Measurements from ENCODE around the gene MTCL1. TPM values are rescaled to one million over a fixed set of nuclear protein-coding genes. Genes with fewer than 3 reads are reported as not detected.

MTCL1 gene
- total RNA-seq, 1 donor from 2014 or later, result 59.3 TPM

DNA sequence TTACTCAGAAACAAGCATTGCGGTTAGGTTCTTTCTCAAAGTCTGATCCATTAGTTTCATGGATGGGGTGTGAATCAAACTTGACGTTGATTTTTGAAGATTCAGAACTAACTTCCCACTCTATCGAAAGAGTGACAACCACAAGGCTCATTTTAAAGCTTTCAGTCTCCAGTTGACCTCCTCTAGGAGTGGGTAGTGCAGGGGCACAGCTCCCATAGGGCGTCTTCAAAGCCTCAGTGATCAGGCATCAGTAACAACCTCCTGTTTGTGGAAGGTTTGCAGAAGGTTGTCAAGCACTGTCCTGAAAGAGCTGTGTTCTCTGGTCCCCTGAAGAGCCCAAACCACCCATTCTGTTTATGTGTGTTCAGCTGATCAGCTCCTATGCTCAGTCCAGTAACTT, 10.2 kb downstream of the MTCL1 start:
- no peaks in the 10 kb centered on the region for H3K9me3 ChIP-seq (ENCODE audit: insufficient read depth, low read depth, low read length)
- no peak overlapping the region for H3K9ac ChIP-seq (ENCODE audit: low read length)
- H3K36me3 Mint-ChIP-seq (ENCODE audit: low read depth, unreplicated experiment), result peaks cover 14% of the 10 kb centered on the region
- H3K9me3 Mint-ChIP-seq (ENCODE audit: unreplicated experiment), result peaks cover 2% of the 10 kb centered on the region
- H3K27ac ChIP-seq (ENCODE audit: low read depth, low read length), result no peak overlapping the region
- TF ChIP-seq EZH2 (IDR thresholded peaks at IDR 0.05; ENCODE audit: insufficient read depth, low read length), result no peak
- TF ChIP-seq, protein P1, sequence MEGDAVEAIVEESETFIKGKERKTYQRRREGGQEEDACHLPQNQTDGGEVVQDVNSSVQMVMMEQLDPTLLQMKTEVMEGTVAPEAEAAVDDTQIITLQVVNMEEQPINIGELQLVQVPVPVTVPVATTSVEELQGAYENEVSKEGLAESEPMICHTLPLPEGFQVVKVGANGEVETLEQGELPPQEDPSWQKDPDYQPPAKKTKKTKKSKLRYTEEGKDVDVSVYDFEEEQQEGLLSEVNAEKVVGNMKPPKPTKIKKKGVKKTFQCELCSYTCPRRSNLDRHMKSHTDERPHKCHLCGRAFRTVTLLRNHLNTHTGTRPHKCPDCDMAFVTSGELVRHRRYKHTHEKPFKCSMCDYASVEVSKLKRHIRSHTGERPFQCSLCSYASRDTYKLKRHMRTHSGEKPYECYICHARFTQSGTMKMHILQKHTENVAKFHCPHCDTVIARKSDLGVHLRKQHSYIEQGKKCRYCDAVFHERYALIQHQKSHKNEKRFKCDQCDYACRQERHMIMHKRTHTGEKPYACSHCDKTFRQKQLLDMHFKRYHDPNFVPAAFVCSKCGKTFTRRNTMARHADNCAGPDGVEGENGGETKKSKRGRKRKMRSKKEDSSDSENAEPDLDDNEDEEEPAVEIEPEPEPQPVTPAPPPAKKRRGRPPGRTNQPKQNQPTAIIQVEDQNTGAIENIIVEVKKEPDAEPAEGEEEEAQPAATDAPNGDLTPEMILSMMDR (IDR thresholded peaks at IDR 0.05; ENCODE audit: insufficient read depth, low read depth, low read length), result no peak
- H3K27me3 Mint-ChIP-seq (ENCODE audit: low read depth, unreplicated experiment), result no peaks in the 10 kb centered on the region
- H3K4me2 ChIP-seq (ENCODE audit: low read length), result no peak overlapping the region
- no peak for FAIRE-seq
- DNase-seq (ENCODE audit: low read depth), result no peak
- H3K4me3 Mint-ChIP-seq (ENCODE audit: unreplicated experiment), result no peak overlapping the region
- no peak overlapping the region for H3K27ac Mint-ChIP-seq (ENCODE audit: unreplicated experiment)
- H3K4me1 ChIP-seq (ENCODE audit: insufficient read depth, low read length), result peaks cover 3% of the 10 kb centered on the region
- H3K36me3 ChIP-seq (ENCODE audit: insufficient read depth, low read length), result peaks cover 22% of the 10 kb centered on the region
- H3K79me2 ChIP-seq (ENCODE audit: insufficient read depth, low read length), result peaks cover 83% of the 10 kb centered on the region
- no peak overlapping the region for H2AFZ ChIP-seq (ENCODE audit: low read depth, low read length)
- H3K4me3 ChIP-seq (ENCODE audit: insufficient read depth, low read depth, low read length), result no peak overlapping the region
- H3K27me3 ChIP-seq (ENCODE audit: insufficient read depth, low read length), result no peaks in the 10 kb centered on the region
- H4K20me1 ChIP-seq (ENCODE audit: insufficient read depth, low read length), result peaks cover 62% of the 10 kb centered on the region
- peaks cover 17% of the 10 kb centered on the region for H3K4me1 Mint-ChIP-seq (ENCODE audit: low read depth, unreplicated experiment)

DNA sequence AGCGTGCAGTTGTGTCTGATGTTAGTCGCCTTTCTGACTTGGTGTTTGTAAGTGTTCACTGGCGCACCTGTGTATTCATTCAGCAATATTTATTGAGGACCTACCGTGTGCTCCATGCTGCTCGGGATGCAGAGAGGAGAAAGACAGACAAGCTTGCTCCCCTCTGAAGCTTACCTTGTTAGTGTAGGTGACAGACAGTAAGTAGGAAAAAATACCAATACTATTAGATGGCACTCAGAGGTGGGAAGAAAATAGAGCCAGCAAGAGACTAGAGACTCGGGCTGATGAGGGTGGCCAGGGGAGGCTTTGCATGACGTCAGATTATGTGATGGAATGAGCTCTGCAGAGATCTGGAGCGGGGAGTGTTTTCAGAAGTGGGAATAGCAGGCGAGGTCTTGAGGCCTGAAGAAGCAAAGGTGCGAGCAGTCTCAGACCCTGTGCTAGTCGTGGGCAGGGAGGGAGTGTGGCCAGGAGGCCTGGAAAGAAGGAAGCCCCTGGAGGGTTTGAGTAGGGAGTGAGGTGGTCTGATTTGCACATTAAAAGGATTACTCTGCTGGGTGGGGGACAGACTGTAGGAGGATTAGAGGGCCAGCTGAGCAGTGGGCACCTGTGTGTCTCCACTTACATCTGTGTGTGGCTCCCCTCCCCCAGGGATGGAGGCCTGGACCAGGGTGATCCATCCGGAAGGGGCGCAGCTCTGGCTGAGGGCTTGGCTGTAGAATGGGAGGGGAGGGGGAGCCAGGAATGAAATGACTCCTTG, 11.8 kb downstream of the MTCL1 start:
- Histone ChIP-seq H3K27me3 (ENCODE audit: insufficient read depth, low read length) (no peaks in the 10 kb centered on the region), H3K4me3 (ENCODE audit: insufficient read depth, low read depth, low read length) (no peak overlapping the region), H3K27ac (ENCODE audit: low read depth, low read length) (no peak overlapping the region), H3K9ac (ENCODE audit: low read length) (no peak overlapping the region), H3K36me3 (ENCODE audit: insufficient read depth, low read length) (peaks cover 23% of the 10 kb centered on the region), H3K9me3 (ENCODE audit: insufficient read depth, low read depth, low read length) (no peaks in the 10 kb centered on the region), H3K4me1 (ENCODE audit: insufficient read depth, low read length) (peaks cover 11% of the 10 kb centered on the region), H3K79me2 (ENCODE audit: insufficient read depth, low read length) (peaks cover 86% of the 10 kb centered on the region), H2AFZ (ENCODE audit: low read depth, low read length) (no peak overlapping the region), H3K4me2 (ENCODE audit: low read length) (no peak overlapping the region), H4K20me1 (ENCODE audit: insufficient read depth, low read length) (peaks cover 55% of the 10 kb centered on the region)
- H3K36me3 Mint-ChIP-seq (ENCODE audit: low read depth, unreplicated experiment), result peaks cover 14% of the 10 kb centered on the region
- FAIRE-seq (no peak), DNase-seq (ENCODE audit: low read depth) (no peak)
- TF ChIP-seq, protein P1 (IDR thresholded peaks at IDR 0.05; ENCODE audit: insufficient read depth, low read depth, low read length), result no peak
- no peak for TF ChIP-seq EZH2 (IDR thresholded peaks at IDR 0.05; ENCODE audit: insufficient read depth, low read length)
- peaks cover 2% of the 10 kb centered on the region for H3K9me3 Mint-ChIP-seq (ENCODE audit: unreplicated experiment)
- peaks cover 24% of the 10 kb centered on the region for H3K4me1 Mint-ChIP-seq (ENCODE audit: low read depth, unreplicated experiment)
- no peaks in the 10 kb centered on the region for H3K27me3 Mint-ChIP-seq (ENCODE audit: low read depth, unreplicated experiment)
- no peak overlapping the region for H3K4me3 Mint-ChIP-seq (ENCODE audit: unreplicated experiment)
- no peak overlapping the region for H3K27ac Mint-ChIP-seq (ENCODE audit: unreplicated experiment)

- H3K4me1 Mint-ChIP-seq (ENCODE audit: low read depth, unreplicated experiment), result peaks cover 22% of the 10 kb centered on the region
- no peak for DNase-seq (ENCODE audit: low read depth)
- Histone ChIP-seq H3K9me3 (ENCODE audit: insufficient read depth, low read depth, low read length) (no peaks in the 10 kb centered on the region), H3K79me2 (ENCODE audit: insufficient read depth, low read length) (peaks cover 86% of the 10 kb centered on the region), H3K4me2 (ENCODE audit: low read length) (no peak overlapping the region), H3K9ac (ENCODE audit: low read length) (no peak overlapping the region), H3K4me1 (ENCODE audit: insufficient read depth, low read length) (peaks cover 12% of the 10 kb centered on the region), H3K36me3 (ENCODE audit: insufficient read depth, low read length) (peaks cover 31% of the 10 kb centered on the region), H3K27me3 (ENCODE audit: insufficient read depth, low read length) (no peaks in the 10 kb centered on the region), H3K27ac (ENCODE audit: low read depth, low read length) (no peak overlapping the region), H2AFZ (ENCODE audit: low read depth, low read length) (no peak overlapping the region), H4K20me1 (ENCODE audit: insufficient read depth, low read length) (peaks cover 46% of the 10 kb centered on the region), H3K4me3 (ENCODE audit: insufficient read depth, low read depth, low read length) (no peak overlapping the region)
- H3K4me3 Mint-ChIP-seq (ENCODE audit: unreplicated experiment), result no peak overlapping the region
- FAIRE-seq, result no peak
- no peak for TF ChIP-seq EZH2 (IDR thresholded peaks at IDR 0.05; ENCODE audit: insufficient read depth, low read length)
- TF ChIP-seq, protein P1 (IDR thresholded peaks at IDR 0.05; ENCODE audit: insufficient read depth, low read depth, low read length), result no peak
- H3K27me3 Mint-ChIP-seq (ENCODE audit: low read depth, unreplicated experiment), result no peaks in the 10 kb centered on the region
- peaks cover 25% of the 10 kb centered on the region for H3K36me3 Mint-ChIP-seq (ENCODE audit: low read depth, unreplicated experiment)
- H3K9me3 Mint-ChIP-seq (ENCODE audit: unreplicated experiment), result peaks cover 2% of the 10 kb centered on the region
- H3K27ac Mint-ChIP-seq (ENCODE audit: unreplicated experiment), result no peak overlapping the region
Measured at GRCh38 chr18:8718401-8718913, 13.1 kb downstream of the MTCL1 start.
